PFSK-1 (cell line): ENCODE results near the gene DAGLA.

Experiments
- FOXP2 ChIP-seq: optimal IDR thresholded peaks from 2 replicates; pipeline ENCODE3; 2011; ENCODE audit warnings: borderline replicate concordance, control low read depth, inconsistent platforms; ENCODE audit not compliant: insufficient read depth; ENCODE audit errors: extremely low read length, extremely low read depth
- POLR2AphosphoS5 ChIP-seq: IDR thresholded peaks from 2 replicates; pipeline ENCODE4 v1.6.1; 2012; ENCODE audit warnings: low read depth, mild to moderate bottlenecking, control low read depth, low read length, moderate library complexity
- SIN3A ChIP-seq: IDR thresholded peaks from 2 replicates; pipeline ENCODE4 v1.6.1; 2012; ENCODE audit warnings: mild to moderate bottlenecking, low read length, moderate library complexity, borderline replicate concordance; ENCODE audit not compliant: insufficient read depth
- TAF1 ChIP-seq: IDR thresholded peaks from 2 replicates; pipeline ENCODE4 v1.6.1; 2012; ENCODE audit warnings: low read length, control low read depth, borderline replicate concordance; ENCODE audit not compliant: insufficient read depth
- TF ChIP-seq, protein P1 (sequence below), 2 experiments: IDR thresholded peaks; 2 replicates each; pipeline versions ENCODE4 v1.6.1 to v1.8.0; 2011 to 2012; ENCODE audit warnings: low read depth in 2 of 2, low read length in 2 of 2, control low read depth in 1 of 2, inconsistent platforms in 1 of 2, mild to moderate bottlenecking in 1 of 2, moderate library complexity in 1 of 2; ENCODE audit not compliant: insufficient read depth in 1 of 2

Gene DAGLA

DNA sequence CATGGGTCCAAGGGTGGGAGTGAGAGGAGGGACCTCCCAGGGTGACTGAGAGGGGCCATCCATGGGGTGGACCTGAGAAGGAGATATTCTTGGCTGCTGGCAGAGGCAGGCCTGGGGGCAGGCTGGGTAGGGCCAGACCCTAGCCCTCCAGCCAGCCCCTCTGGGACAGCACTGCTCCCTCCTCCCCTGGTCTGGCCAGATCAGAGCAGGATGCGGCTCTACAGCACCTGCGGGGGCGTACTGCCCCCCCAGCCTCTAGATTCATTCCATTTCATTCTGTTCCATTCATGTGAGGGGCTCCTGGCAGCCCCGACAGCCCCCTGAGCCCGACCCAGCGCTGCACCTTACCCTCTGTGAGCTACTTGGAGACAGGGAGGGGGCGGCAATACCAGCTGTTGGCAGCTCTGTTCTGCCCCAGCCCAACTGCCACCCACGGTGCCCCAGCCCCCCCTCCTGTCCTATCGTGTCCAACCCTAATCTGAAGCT lies 37.9 kb downstream of the DAGLA start:
- TF ChIP-seq SIN3A = no peak
- TF ChIP-seq FOXP2 = no peak
- TF ChIP-seq, protein P1, sequence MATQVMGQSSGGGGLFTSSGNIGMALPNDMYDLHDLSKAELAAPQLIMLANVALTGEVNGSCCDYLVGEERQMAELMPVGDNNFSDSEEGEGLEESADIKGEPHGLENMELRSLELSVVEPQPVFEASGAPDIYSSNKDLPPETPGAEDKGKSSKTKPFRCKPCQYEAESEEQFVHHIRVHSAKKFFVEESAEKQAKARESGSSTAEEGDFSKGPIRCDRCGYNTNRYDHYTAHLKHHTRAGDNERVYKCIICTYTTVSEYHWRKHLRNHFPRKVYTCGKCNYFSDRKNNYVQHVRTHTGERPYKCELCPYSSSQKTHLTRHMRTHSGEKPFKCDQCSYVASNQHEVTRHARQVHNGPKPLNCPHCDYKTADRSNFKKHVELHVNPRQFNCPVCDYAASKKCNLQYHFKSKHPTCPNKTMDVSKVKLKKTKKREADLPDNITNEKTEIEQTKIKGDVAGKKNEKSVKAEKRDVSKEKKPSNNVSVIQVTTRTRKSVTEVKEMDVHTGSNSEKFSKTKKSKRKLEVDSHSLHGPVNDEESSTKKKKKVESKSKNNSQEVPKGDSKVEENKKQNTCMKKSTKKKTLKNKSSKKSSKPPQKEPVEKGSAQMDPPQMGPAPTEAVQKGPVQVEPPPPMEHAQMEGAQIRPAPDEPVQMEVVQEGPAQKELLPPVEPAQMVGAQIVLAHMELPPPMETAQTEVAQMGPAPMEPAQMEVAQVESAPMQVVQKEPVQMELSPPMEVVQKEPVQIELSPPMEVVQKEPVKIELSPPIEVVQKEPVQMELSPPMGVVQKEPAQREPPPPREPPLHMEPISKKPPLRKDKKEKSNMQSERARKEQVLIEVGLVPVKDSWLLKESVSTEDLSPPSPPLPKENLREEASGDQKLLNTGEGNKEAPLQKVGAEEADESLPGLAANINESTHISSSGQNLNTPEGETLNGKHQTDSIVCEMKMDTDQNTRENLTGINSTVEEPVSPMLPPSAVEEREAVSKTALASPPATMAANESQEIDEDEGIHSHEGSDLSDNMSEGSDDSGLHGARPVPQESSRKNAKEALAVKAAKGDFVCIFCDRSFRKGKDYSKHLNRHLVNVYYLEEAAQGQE (IDR thresholded peaks at IDR 0.05; ENCODE audit: insufficient read depth in 1 of 2, low read depth in 2 of 2, low read length in 2 of 2) = no peak
- TF ChIP-seq POLR2AphosphoS5 = no peak
- no peak for TF ChIP-seq TAF1

- TF ChIP-seq FOXP2 = no peak
- TF ChIP-seq SIN3A = no peak
- no peak for TF ChIP-seq TAF1
- TF ChIP-seq POLR2AphosphoS5 = no peak
- TF ChIP-seq, protein P1 (IDR thresholded peaks at IDR 0.05; ENCODE audit: insufficient read depth in 1 of 2, low read depth in 2 of 2, low read length in 2 of 2) = no peak
Observed at GRCh38 chr11:61718621-61719302, 38.6 kb downstream of the DAGLA start.

DNA sequence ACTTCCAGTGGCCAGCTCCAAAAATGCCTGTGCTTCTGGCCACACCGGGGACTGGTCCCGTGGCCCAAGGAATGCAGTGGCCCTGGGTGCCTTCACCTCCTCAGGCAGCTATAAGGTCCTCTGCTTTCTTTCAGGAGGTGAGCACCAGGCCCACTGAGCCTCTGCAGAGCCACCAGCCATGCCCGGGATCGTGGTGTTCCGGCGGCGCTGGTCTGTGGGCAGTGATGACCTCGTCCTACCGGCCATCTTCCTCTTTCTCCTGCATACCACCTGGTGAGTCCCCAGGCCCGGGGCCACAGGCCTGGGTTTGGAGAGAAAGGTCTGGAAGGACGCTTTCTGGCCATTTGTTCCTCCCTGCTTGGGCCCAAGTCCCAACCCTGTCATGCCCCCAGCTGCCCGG lies 39.8 kb downstream of the DAGLA start:
- TF ChIP-seq, protein P1 (IDR thresholded peaks at IDR 0.05; ENCODE audit: insufficient read depth in 1 of 2, low read depth in 2 of 2, low read length in 2 of 2) = no peak
- TF ChIP-seq POLR2AphosphoS5 = no peak
- TF ChIP-seq FOXP2 = no peak
- TF ChIP-seq TAF1 = no peak
- TF ChIP-seq SIN3A = no peak

GRCh38 chr11:61720597-61720996 lies 40.4 kb downstream of the DAGLA start:
- TF ChIP-seq TAF1 = no peak
- no peak for TF ChIP-seq FOXP2

DNA sequence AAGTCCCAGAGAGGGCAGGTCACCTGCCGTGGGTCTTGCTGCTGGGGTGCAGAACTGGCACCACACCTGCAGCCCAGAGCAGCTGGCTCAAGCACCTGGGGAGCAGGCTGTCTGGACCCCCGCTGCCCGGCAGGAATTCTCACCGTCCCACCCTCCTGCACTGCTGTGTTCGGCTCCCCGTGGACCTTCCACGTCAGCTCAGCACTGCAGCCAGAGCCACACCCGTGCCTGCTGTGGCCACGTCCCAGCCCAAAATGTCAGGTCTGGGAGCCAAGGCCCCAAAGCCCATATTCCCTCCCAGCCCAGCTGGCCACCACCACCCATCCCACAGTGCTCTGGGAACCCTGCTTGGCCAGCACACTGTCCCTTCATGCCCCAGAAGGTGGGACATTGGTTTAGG lies 44.2 kb downstream of the DAGLA start:
- TF ChIP-seq FOXP2 (no peak), TAF1 (no peak), POLR2AphosphoS5 (no peak)

- TF ChIP-seq, protein P1 (IDR thresholded peaks at IDR 0.05; ENCODE audit: insufficient read depth in 1 of 2, low read depth in 2 of 2, low read length in 2 of 2) = no peak
- TF ChIP-seq SIN3A = no peak
- no peak for TF ChIP-seq FOXP2
- no peak for TF ChIP-seq TAF1
- TF ChIP-seq POLR2AphosphoS5 = no peak
Observed at GRCh38 chr11:61725781-61726231, 45.6 kb downstream of the DAGLA start.
